GM21619 (cell line): ENCODE results near the gene FBXO17.
"Not testable (repeated sequence)": the region's sequence is repeated elsewhere in the genome, so short reads cannot be mapped to it uniquely, and the experiment has no call there.

Source experiments
- ATAC-seq: cut with Tn5 transposase; IDR thresholded peaks from one replicate; pipeline ENCODE4 v1.9.1; 2021; ENCODE audit not compliant: unreplicated experiment

Gene FBXO17

GRCh38 chr19:38945562-38946228 lies 29.8 kb downstream of the FBXO17 start:
- ATAC-seq, result no peak

- no peak for ATAC-seq
Observed at GRCh38 chr19:38944981-38945506, 30.5 kb downstream of the FBXO17 start.

- ATAC-seq, result no peak
Observed at GRCh38 chr19:38942471-38943181, 32.9 kb downstream of the FBXO17 start.

DNA sequence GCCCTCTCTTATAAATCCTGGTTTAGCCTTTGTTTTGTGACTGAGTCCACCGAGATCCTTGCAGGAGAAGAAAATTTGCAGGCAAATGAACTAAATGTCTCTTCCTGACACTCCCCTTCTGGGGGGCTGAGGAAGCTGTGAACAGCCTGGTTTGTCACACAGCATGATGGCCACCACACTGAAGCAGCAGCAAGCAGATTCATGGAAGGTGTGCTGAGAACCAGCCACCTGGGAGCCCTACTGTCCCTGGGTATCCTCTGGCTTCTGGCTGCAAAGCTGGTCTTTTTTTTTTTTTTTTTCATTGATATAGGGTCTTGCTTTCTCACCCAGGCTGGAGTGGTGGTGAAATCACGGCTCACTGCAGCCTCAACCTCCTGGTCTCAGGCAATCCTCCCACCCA lies 33.6 kb downstream of the FBXO17 start:
- ATAC-seq, result no peak

- ATAC-seq, result not testable (repeated sequence)
Observed at GRCh38 chr19:38941466-38941865, 34.1 kb downstream of the FBXO17 start.

- no peak for ATAC-seq
Observed at GRCh38 chr19:38939957-38940356, 35.6 kb downstream of the FBXO17 start.

GRCh38 chr19:38933544-38933943 lies 42.0 kb downstream of the FBXO17 start:
- no peak for ATAC-seq

DNA sequence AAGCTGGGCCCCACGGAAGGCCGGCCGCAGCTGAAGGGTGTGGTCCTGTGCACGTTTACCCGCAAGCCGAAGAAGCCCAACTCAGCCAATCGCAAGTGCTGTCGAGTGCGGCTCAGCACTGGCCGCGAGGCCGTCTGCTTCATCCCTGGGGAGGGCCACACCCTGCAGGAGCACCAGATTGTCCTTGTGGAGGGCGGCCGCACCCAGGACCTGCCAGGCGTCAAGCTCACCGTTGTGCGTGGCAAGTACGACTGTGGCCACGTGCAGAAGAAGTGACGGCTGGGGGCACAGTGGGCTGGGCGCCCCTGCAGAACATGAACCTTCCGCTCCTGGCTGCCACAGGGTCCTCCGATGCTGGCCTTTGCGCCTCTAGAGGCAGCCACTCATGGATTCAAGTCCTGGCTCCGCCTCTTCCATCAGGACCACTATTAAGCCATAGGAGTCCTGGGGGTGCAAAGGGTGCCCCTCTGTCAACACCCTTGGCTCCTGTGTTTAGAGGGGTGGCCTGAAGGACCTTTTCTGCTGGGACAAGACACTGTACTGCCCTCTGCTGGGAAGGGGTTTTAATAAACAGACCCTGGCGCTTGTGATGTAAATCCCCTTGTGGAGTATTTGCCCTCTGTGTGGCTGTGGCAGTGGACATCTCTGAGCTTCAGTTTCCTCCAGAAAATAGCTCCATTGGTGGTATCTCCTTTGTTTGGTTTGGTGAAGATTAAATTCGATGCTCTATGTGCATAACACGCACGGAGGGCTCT lies 42.9 kb downstream of the FBXO17 start:
- no peak for ATAC-seq

- ATAC-seq, result no peak
Observed at GRCh38 chr19:38931521-38931793, 44.1 kb downstream of the FBXO17 start.

DNA sequence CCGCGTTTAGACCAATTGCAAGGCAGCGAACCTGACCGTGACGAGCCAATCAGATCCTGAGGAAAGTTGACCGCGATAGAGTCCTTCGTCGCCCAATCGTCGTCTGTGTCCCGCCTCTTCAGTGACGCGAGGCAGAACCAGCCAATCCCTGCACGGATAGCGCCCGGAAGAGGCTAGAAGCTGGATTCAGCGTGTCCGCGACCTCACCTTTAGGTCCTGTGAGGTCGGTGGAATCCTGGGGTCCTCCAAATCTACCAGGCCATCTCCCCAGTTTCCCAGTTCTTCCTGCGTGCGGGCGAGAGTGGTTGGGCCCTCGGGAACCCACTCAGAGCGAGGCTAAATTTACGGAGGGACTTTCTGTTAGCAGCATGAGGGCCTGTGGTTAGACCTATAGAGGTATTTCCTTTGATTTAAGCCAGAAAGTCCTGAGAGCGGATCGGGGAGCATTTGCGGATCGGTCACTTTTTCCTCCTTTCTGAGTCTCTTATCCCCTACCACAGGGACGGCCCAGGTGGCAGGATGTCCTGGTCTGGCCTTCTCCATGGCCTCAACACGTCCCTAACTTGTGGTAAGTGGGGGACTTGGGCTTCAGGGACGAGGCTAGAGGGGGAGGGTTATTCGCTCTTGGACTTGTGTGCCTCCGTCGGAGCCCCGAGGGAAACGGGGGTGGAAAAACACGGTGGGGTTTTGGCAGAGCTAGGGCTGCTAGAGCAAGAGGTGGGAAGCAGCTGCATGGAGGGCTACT lies 44.6 kb downstream of the FBXO17 start, which contains the start of gene MRPS12:
MRPS12 (plus strand) TSS at position 169 of the 745 bp plus-strand sequence; CDS start at position 520, 351 bp downstream.
- ATAC-seq, result peak; percentile 86

DNA sequence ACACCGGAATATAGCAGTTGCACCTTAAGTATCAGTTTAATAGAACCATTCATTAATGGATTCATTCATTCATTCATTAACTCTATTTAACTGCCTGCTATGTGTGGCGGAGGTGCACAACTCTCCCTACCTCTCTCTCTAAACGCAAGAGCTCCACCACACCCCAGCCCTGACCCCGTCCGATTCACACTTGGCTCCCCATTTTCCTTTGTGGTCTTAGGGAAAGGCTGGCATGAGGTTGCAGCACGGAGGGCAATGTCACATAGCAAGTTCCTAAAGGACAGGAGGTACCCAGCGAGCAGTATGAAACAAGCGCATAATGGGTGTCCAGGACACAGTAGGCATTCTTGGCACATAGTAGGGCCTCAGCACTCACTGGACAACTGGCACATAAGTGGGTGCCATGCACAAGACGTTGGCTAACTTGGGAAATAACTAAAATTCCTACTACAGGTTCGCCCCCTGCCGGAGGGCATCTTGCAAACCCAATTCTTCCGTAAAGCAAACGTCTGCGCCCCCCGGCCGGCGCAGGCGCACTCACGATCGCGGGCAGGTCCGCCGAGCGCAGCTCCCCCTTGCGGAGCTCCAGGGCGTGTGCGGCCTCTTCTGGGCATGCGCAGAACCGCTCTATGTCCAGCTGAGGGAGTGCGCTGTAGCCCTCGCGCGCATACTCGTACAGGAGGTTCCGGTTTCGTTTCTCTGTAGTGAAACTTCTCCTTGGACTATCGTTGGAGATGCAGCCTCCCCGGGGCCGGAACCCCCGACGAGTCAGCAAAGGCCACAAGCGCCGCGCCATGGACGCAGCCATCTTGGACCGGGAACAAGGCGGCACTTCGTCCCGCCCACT lies 45.4 kb downstream of the FBXO17 start, which contains the start of gene SARS2:
SARS2 (minus strand) TSS at position 835 of the 847 bp plus-strand sequence; CDS start at position 808, 27 bp downstream.
- peak; percentile 51 for ATAC-seq

DNA sequence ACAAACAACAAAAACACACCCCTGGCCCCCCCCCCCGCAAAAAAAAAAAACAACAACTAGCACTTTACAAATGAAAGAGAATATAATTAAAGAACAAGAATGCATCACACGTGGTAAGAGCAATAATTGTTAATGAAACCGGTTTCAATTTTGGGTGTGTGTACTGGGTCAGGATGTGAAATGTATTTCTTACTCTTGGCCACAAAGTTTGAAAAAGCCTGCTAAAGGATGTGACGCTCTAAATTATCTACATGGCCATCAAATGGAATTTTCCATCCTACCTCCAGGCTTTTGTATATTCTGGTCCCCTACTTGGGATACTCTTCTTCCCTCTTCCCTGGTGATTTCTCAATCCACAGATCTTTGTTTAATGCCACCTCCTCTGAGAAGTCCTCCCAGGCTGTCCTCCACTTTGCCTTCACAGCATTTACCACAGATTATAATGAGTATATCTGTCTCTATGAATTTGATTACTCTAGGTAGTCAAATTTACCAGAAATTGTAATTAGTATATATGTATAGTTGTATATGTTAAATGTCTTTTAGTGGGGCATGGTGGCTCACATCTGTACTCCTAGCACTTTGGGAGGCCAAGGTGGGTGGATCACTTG lies 47.0 kb downstream of the FBXO17 start:
- ATAC-seq, result no peak

- no peak for ATAC-seq
Observed at GRCh38 chr19:38924388-38924787, 51.2 kb downstream of the FBXO17 start.

- no peak for ATAC-seq
Observed at GRCh38 chr19:38922482-38922881, 53.1 kb downstream of the FBXO17 start.

GRCh38 chr19:38921420-38922274 lies 53.9 kb downstream of the FBXO17 start:
- ATAC-seq, result no peak

- ATAC-seq, result no peak
Observed at GRCh38 chr19:38920602-38921419, 54.7 kb downstream of the FBXO17 start.

DNA sequence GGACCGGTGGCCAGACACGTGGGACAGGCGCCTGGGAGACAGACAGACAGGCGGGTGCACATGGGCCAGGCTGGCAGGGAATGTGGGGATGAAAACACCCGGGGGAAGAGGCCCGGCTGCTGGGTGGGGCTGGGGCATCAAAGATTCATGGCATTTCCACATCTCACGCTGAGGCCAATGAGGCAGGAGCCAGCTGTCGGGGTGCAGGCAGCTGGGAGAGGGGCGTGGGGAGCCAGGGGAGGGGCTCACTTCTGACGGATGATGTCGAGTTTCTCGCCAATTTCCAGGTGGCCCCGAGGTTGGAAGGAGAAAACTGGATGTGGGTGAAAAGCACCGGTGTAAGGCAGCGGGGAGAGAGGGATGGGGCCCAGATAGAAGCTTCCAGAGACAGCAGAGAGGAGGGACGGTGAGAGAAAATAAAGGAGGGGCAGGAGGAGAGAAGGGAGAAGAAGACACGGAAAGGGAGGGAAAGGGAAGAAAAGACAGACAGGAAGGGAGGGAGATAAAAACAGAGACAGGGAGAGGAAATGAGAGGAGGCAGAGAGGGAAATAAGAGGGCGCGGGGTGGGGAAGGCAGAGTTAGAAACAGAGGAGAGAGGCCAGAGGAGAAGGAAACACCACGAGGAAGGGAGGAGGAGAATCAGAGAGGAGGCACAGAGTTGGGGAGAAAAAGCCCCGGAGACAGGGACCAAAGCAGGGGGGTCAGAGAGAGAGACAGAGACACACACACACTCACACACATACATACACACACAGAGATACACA lies 55.5 kb downstream of the FBXO17 start:
- no peak for ATAC-seq
